Lower leg skin (tissue), 3 donors: ENCODE results near the gene CRAMP1.

Source experiments
- POLR2A ChIP-seq, 2 donors: fragments of 450-650 bp; IDR thresholded peaks; one replicate each; pipeline ENCODE4 v1.6.1; 2016 to 2017; ENCODE audit warnings: antibody characterized with exemption in 2 of 2, mild to moderate bottlenecking in 1 of 2, moderate library complexity in 1 of 2
- TF ChIP-seq, protein P1 (sequence below), 3 donors: fragments of 450-650 bp; IDR thresholded peaks; one replicate each; pipeline ENCODE4 v1.5.1; 2016; ENCODE audit warnings: antibody characterized with exemption in 3 of 3, mild to moderate bottlenecking in 3 of 3, moderate library complexity in 2 of 3

GRCh38 chr16:1677339-1677738, 65.2 kb downstream of the CRAMP1 start:
- TF ChIP-seq, protein P1, sequence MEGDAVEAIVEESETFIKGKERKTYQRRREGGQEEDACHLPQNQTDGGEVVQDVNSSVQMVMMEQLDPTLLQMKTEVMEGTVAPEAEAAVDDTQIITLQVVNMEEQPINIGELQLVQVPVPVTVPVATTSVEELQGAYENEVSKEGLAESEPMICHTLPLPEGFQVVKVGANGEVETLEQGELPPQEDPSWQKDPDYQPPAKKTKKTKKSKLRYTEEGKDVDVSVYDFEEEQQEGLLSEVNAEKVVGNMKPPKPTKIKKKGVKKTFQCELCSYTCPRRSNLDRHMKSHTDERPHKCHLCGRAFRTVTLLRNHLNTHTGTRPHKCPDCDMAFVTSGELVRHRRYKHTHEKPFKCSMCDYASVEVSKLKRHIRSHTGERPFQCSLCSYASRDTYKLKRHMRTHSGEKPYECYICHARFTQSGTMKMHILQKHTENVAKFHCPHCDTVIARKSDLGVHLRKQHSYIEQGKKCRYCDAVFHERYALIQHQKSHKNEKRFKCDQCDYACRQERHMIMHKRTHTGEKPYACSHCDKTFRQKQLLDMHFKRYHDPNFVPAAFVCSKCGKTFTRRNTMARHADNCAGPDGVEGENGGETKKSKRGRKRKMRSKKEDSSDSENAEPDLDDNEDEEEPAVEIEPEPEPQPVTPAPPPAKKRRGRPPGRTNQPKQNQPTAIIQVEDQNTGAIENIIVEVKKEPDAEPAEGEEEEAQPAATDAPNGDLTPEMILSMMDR (IDR thresholded peaks at IDR 0.05), result no peak
- no peak for TF ChIP-seq POLR2A (IDR thresholded peaks at IDR 0.05)
